GM12891 (cell line): ENCODE measurements around the gene PERCC1.

Experiments used
- PAX5 ChIP-seq: IDR thresholded peaks from 2 replicates; pipeline ENCODE4 v1.6.1; 2011; ENCODE audit warnings: low read length, moderate library complexity, mild to moderate bottlenecking; ENCODE audit not compliant: insufficient read depth, severe bottlenecking
- POLR2A ChIP-seq: IDR thresholded peaks from 2 replicates; pipeline ENCODE4 v1.6.1; 2011; ENCODE audit warnings: low read depth, low read length, control low read depth
- POLR2AphosphoS5 ChIP-seq: IDR thresholded peaks from 2 replicates; pipeline ENCODE4 v1.6.1; 2011; ENCODE audit warnings: low read depth, low read length, control low read depth
- SPI1 ChIP-seq: IDR thresholded peaks from 2 replicates; pipeline ENCODE4 v1.6.1; 2011; ENCODE audit warnings: low read depth, low read length, control low read depth
- TAF1 ChIP-seq: IDR thresholded peaks from 2 replicates; pipeline ENCODE4 v1.6.1; 2011; ENCODE audit warnings: low read depth, low read length, control low read depth

DNA sequence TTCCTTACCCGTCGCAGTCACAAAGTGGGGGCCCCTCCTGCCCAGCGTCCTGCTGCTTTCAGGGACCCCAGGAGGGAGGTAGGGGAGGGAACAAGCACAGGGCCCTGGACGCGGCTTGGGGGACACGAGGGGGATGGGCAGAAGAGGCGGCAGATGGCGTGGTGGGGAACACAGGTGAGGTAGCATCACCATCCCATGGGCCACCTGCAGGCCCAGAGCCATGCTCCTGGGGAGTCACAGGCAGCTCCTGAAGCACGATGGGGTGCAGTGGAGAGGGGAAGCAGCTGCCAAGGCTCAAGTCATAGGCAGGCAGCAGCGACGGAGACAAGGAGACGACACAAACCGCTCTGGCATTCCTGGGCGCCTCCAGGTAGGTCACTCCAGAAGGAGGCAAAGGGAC is 27.1 kb upstream of the PERCC1 start:
- TF ChIP-seq POLR2A (no peak), TAF1 (no peak), POLR2AphosphoS5 (no peak), SPI1 (no peak), PAX5 (no peak)
